DOHH2 (cell line): ENCODE data around the gene SLC43A2.

Experiments used
- H3F3A ChIP-seq: fragments of 200-600 bp; sonication (generic), shearing (Covaris generic); 2 replicates; pipeline ENCODE4 v1.6.0; 2016; ENCODE audit warnings: antibody characterized with exemption, mild to moderate bottlenecking; ENCODE audit not compliant: control insufficient read depth, insufficient read depth
- H3K27ac ChIP-seq: fragments of 200-600 bp; sonication (generic); 2 replicates; pipeline ENCODE4 v1.5.1; 2014; ENCODE audit warnings: low read depth, mild to moderate bottlenecking, low read length, moderate library complexity
- H3K27me3 ChIP-seq: fragments of 200-600 bp; sonication (generic); 2 replicates; pipeline ENCODE4 v1.6.1; 2014; ENCODE audit warnings: mild to moderate bottlenecking, low read length, mixed read lengths; ENCODE audit not compliant: control insufficient read depth
- H3K36me3 ChIP-seq: fragments of 200-600 bp; sonication (generic); 2 replicates; pipeline ENCODE4 v1.6.1; 2014; ENCODE audit warnings: mild to moderate bottlenecking, low read length, moderate library complexity, mixed read lengths; ENCODE audit not compliant: control insufficient read depth
- H3K4me1 ChIP-seq: fragments of 200-600 bp; sonication (generic); 2 replicates; pipeline ENCODE4 v1.6.1; 2014; ENCODE audit warnings: mild to moderate bottlenecking, low read length, mixed read lengths; ENCODE audit not compliant: control insufficient read depth
- H3K4me2 ChIP-seq: fragments of 200-600 bp; sonication (generic); 2 replicates; pipeline ENCODE4 v1.6.0; 2014; ENCODE audit warnings: mild to moderate bottlenecking, low read length, moderate library complexity
- H3K4me3 ChIP-seq: fragments of 200-600 bp; sonication (generic); 2 replicates; pipeline ENCODE4 v1.5.1; 2014; ENCODE audit warnings: mild to moderate bottlenecking, low read length, mixed read lengths
- H3K79me2 ChIP-seq: fragments of 200-600 bp; sonication (generic); 2 replicates; pipeline ENCODE4 v1.6.1; 2014; ENCODE audit warnings: mild to moderate bottlenecking, low read length, mixed read lengths; ENCODE audit not compliant: control insufficient read depth
- H3K9me2 ChIP-seq: fragments of 200-600 bp; sonication (generic); replicated peaks from 2 replicates; pipeline ENCODE4 v1.6.1; 2014; ENCODE audit warnings: mild to moderate bottlenecking, low read length, mixed read lengths; ENCODE audit not compliant: control insufficient read depth
- H3K9me3 ChIP-seq: fragments of 200-600 bp; sonication (generic); 2 replicates; pipeline ENCODE4 v1.6.1; 2014; ENCODE audit warnings: antibody characterized with exemption, low read length, mixed read lengths; ENCODE audit not compliant: control insufficient read depth, insufficient read depth
- H4K20me1 ChIP-seq: fragments of 200-600 bp; sonication (generic); 2 replicates; pipeline ENCODE4 v1.6.0; 2014; ENCODE audit warnings: low read depth, mild to moderate bottlenecking, antibody characterized with exemption, low read length, moderate library complexity; ENCODE audit not compliant: control insufficient read depth, insufficient read depth
- CTCF ChIP-seq: fragments of 200-600 bp; sonication (generic); IDR thresholded peaks from one replicate; pipeline ENCODE4 v1.5.1; 2014; ENCODE audit warnings: antibody characterized with exemption, mild to moderate bottlenecking, low read depth, low read length; ENCODE audit not compliant: poor library complexity, severe bottlenecking
- EZH2phosphoT487 ChIP-seq: fragments of 200-600 bp; sonication (generic); IDR thresholded peaks from 2 replicates; pipeline ENCODE4 v1.6.1; 2017; ENCODE audit warnings: borderline replicate concordance, mild to moderate bottlenecking, antibody characterized with exemption, low read length, moderate library complexity, mixed read lengths

Gene SLC43A2

DNA sequence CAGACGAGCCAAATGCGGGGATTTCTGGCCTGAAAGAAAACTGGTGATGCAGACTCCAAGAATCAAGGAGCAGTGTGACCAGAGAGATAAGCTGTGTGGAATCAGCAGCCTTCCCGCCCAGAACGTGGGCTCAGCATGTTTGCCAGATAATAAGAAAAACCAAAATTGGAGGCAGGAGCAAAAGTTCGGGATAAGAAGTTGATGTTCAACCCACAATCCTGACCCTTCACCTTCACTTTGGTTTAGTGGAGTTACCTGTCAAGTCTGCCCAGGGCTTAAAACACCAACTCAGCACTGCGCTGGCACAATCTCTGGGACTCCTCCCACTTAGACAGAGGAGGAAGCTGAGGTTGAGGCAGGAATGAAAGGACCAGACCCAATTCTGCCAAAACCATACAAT, 3.1 kb downstream of the SLC43A2 start:
- Histone ChIP-seq H3K4me2 (peak overlapping the region; percentile 85), H3F3A (peaks cover 8% of the 10 kb centered on the region), H3K9me2 (no peaks in the 10 kb centered on the region), H3K27ac (peak overlapping the region; percentile 92), H4K20me1 (no peaks in the 10 kb centered on the region), H3K36me3 (peaks cover 66% of the 10 kb centered on the region), H3K79me2 (peaks cover 75% of the 10 kb centered on the region), H3K4me1 (peaks cover 40% of the 10 kb centered on the region), H3K4me3 (peak overlapping the region; percentile 94), H3K27me3 (no peaks in the 10 kb centered on the region), H3K9me3 (no peaks in the 10 kb centered on the region)
- no peak for TF ChIP-seq CTCF
- TF ChIP-seq EZH2phosphoT487: no peak

GRCh38 chr17:1625053-1625452, 3.6 kb downstream of the SLC43A2 start:
- Histone ChIP-seq H3K27me3 (no peaks in the 10 kb centered on the region), H3K4me2 (peak overlapping the region; percentile 85), H3K36me3 (peaks cover 69% of the 10 kb centered on the region), H3K79me2 (peaks cover 80% of the 10 kb centered on the region), H3K9me3 (no peaks in the 10 kb centered on the region), H3K4me3 (peak overlapping the region; percentile 94), H3K4me1 (peaks cover 34% of the 10 kb centered on the region), H3F3A (peaks cover 3% of the 10 kb centered on the region; the same call in 1 of the 2 replicates), H3K9me2 (no peaks in the 10 kb centered on the region), H3K27ac (peak overlapping the region; percentile 92), H4K20me1 (no peaks in the 10 kb centered on the region)
- TF ChIP-seq CTCF: no peak
- no peak for TF ChIP-seq EZH2phosphoT487

DNA sequence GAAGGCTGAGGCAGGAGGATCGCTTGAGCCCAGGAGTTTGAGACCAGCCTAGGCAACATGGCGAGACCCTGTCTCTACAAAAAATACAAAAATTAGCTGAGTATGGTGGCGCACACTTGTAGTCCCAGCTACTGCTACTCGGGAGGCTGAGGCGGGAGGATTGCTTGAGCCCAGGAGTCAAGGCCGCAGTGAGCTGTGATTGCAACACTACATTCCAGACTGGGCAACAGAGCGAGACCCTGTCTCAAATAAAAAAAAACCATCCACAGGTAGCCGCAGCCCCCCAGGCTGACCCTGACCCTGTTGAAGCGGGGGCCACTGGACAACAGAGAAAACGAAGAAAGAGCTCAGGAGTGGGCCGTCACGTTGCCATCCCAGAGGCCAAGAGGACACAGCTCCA, 4.0 kb downstream of the SLC43A2 start:
- Histone ChIP-seq H3K36me3 (peaks cover 70% of the 10 kb centered on the region), H3K79me2 (peaks cover 82% of the 10 kb centered on the region)

More for the DNA sequence above, 4.0 kb downstream of the SLC43A2 start:
- H3K4me3 ChIP-seq: peak overlapping the region; percentile 94
- no peaks in the 10 kb centered on the region for H3K9me3 ChIP-seq
- TF ChIP-seq EZH2phosphoT487: no peak
- TF ChIP-seq CTCF: no peak
- no peaks in the 10 kb centered on the region for H3K27me3 ChIP-seq
- H3F3A ChIP-seq: peaks cover 3% of the 10 kb centered on the region; the same call in 1 of the 2 replicates
- no peaks in the 10 kb centered on the region for H3K9me2 ChIP-seq
- H4K20me1 ChIP-seq: no peaks in the 10 kb centered on the region
- H3K4me2 ChIP-seq: peak overlapping the region; percentile 85
- H3K27ac ChIP-seq: peak overlapping the region; percentile 92; the same call in 1 of the 2 replicates
- peaks cover 30% of the 10 kb centered on the region for H3K4me1 ChIP-seq
